IPS-11a (cell line): ENCODE results near the gene GRIK4.

ENCODE experiments used
- H3K4me3 ChIP-seq: one replicate; pipeline ENCODE4 v1.5.1; 2013; ENCODE audit warnings: low read depth, low read length, control low read depth

Gene GRIK4

DNA sequence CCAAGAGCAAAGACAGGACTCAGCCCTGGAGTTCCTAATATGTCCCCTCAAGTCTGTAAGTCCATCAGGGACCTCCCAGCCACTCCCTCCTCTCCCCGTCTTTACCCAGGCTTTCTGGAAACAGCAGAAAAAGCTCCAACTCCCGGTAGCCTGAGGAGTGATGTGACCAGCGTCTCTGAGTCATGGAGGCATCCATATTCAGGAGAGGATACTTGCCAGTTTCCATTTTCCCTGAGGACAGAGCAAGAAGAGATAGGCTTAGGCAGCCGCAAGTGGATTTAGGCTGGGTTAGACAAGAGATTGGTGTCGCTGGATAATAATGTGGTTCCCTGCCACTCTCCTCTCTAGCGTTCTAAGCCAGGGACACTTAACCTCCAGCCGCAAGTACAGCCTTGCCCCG, 206.6 kb downstream of the GRIK4 start:
- no peak overlapping the region for H3K4me3 ChIP-seq

DNA sequence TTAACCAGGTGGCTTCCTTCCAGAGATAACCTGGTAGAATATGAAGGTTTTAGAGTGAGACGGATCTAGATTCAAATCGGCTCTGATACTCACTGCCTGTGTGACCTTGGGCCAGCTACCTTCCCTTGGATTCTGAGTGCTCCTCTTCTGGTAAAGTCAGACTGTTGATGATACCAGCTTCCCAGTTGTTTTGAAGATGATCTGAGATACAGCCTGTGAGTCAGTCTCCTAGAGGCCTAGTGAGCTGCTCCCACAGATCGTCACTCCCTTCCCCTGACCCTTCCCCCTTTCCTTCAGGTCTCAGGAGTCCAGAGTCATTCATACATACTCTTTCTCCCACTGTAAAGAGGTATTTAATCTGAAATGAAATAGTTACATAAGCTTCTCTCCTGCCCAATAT, 207.8 kb downstream of the GRIK4 start:
- no peak overlapping the region for H3K4me3 ChIP-seq

DNA sequence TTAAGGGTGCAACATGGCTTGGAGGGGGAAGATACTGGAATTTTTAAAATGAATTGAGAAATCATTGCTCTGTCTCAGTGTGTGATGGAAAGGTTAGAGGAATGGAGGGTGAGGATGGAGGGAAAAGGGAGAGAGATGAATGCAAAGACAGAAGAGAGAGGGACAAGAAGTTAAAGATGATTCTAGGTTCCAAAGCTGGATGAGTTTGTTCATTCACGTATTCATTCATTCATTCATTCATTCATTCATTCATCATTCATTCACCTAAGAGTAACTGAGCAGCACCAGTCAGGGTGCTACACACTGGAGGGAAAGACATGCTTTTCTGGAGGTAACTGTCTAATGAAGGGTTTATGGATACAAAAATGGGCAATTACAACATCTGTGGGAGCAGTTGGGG, 209.2 kb downstream of the GRIK4 start:
- H3K4me3 ChIP-seq, result no peak overlapping the region

DNA sequence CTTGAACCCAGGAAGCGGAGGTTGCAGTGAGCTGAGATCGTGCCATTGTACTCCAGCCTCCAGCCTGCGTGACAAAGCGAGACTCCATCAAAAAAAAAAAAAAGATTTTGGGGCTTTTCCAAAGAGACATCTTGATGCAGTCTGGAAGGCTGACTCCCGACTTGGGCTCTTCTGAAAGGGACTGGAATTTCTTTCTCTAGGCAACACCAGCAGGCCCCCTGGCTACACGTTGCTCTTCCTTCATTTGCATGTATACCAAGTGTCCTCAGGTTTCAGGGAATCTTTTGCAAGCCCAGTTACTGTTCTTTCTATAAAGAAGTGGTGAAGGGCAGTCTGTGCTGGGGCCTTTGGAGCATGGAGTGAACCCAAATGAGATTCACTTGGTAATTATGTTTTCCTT, 211.0 kb downstream of the GRIK4 start:
- no peak overlapping the region for H3K4me3 ChIP-seq

DNA sequence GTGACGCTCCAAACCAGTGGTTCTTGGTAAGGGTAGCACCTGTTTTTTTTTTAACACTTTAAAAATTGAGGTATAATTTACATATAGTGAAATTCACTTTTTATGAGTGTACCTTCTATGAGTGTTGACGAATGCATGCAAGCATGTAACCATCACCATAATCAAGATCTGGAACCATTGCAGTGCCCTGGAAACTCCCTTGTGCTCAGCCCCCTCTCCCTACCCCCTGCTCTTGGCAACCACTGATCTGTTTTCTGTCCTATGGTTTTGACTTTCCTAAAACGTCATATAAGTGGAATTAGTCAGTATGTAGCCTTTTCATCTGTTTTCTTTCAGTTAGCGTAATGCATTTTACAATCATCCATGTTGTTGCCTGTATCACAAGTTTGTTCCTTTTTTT, 212.2 kb downstream of the GRIK4 start:
- no peak overlapping the region for H3K4me3 ChIP-seq

DNA sequence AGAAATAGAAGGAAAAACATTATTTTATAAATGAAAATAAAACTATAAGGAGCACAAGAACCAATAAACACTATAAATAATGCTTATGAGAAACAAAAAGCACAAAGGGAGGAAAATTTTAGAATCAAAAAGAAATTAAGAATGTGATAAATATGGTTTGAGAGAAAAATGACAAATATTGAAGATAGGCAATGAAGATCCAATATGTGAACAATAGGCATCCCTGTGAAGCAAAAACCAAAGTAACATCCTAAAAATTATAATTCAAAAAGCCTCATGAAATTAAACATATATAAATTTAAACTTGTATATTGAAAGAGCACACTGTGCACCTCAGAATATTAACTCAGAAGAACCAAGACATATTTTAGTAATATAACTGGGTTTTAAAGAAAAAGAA, 216.2 kb downstream of the GRIK4 start:
- no peak overlapping the region for H3K4me3 ChIP-seq

DNA sequence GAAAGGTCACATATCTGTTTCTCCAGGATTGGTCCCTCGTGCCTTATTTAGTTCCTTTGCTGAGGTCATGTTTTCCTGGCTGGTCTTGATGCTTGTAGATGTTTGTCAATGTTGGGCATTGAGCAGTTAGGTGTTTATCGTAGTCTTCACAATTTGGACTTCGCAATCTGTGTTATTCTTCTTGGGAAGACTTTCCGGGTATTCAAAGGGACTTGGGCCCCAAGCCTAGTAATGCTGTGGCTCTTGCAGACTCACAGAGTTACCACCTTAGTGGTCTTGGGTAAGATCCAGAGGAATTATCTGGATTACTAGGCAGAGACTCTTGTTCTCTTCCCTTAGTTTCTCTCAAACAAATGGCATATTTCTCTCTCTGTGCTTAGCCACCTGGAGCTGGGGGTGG, 223.5 kb downstream of the GRIK4 start:
- no peak overlapping the region for H3K4me3 ChIP-seq

DNA sequence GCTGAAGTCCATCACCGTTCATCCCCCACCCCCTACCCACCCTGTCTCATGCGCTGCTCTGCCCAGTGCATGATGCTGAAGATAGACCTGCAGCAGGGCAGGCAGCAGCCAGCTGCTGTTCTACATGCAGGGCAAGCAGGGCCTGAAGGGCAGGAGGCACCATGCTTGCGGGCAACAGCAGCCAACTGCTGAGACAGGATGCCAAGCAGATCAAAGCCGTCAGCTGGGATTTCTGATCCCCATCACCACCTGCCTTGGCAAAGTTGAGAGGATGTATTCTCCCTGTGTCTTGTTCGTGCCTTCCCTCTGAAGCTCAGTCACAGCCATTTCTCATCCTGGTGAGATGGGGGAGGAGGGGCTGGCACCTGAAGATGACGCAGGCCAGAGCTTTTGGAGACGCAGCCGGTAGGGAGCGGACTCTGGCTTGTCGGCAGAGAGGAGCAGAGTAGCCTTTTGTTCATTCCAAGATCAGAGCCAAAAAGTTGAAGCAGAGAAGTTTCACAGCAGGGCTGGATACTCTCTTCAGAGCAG, 227.0 kb downstream of the GRIK4 start:
- H3K4me3 ChIP-seq, result no peak overlapping the region

DNA sequence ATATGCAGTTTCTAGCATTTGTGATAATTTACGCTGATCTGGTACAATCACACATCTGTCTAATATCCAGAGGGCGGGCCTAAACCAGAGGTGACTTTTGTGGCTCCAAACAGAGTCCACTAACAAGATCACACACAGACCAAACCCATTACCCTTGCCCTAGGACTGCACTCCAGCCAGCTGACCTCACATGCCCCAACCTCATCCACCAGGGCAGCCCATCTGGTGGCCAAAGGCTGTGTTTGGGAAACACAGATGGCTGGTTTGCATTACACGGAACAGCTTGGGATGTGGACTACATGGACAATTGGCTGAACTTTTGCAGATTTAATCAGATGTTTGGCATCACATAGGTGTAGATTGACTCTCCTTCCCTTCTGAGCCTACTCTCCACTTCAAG, 228.2 kb downstream of the GRIK4 start:
- no peak overlapping the region for H3K4me3 ChIP-seq

DNA sequence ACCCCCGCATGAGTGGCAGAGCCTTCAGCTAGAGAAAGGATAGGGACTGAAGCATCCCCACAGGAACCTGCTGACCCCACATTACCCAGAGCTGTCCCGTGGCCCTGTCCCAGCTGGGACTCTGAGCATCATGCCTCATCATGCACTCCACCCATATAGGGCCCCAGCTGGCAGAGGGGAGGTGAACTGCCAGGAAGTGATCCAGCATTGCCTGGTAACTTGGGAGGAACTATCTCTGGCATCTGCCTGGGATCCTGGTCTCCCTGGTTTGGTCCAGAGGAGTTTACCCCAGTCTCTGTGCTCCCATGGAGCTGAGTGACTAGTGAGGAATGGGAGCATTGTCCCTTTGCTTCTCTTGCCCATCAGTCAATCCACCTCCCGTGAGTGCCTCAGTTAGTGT, 228.8 kb downstream of the GRIK4 start:
- no peak overlapping the region for H3K4me3 ChIP-seq

DNA sequence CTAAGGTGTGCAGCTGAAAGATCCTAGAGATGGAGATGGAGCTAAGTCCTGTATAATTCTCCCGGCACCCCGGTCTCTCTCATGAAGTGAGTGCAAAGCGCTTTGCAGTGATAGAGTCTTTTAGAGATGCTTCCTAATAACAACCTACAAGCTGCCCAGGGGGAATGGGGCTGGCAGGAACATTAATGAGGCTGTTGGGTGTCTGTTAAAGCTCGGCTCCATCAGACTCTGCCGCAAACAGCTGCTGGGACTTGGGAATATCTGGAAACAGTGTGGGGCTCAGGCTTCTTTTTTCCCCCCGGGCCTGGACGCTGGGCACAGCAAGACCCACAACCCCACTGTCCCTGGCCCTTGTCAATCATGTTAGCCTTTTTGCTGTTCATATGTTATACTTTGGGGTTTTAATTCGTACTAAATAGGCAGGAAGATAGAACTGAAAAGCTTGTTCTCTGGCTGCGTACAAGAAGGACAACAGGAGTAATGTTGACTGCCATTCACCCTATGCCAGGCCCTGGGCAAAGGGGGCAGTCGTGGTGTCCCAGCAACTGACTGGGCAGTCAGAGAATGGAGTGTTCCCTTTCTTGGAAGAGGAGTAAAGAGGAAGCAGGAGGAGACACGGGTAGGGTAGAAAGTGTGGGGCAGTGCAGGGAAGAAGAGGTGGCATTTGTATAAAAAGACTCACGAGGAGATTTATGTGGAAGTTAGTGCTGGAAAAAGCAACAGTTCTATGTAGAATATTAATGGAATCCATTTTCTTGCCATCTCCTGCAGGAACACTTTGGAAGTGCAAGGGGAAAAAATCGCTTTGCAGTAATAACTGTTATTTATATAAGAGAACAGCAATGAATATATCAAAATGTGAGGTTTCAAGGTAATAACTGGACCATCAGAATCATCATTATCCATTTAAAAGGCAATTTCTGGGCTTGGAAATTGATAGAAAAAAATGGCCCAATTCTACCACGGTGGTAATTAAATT, 232.8 kb downstream of the GRIK4 start:
- H3K4me3 ChIP-seq, result no peak overlapping the region

DNA sequence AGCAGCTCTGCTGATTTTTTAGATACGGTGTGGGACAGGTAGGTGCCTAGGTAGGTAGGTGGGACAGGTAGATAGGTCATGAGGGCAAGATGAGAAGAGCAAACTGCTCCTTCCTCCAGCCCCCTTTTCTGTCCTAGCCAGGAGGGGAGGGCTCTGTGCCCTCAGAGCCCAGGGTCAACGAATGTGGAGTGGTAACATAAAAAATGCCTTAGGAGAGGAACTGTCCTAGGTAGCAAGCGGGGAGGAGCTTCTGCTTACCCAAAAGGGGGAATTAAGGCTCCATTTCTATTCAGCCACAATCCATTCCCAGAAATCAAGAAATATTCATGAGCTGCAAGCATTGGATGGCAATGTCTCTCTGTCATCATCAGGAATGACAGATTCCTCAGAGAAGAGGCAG, 234.8 kb downstream of the GRIK4 start:
- H3K4me3 ChIP-seq, result no peak overlapping the region

DNA sequence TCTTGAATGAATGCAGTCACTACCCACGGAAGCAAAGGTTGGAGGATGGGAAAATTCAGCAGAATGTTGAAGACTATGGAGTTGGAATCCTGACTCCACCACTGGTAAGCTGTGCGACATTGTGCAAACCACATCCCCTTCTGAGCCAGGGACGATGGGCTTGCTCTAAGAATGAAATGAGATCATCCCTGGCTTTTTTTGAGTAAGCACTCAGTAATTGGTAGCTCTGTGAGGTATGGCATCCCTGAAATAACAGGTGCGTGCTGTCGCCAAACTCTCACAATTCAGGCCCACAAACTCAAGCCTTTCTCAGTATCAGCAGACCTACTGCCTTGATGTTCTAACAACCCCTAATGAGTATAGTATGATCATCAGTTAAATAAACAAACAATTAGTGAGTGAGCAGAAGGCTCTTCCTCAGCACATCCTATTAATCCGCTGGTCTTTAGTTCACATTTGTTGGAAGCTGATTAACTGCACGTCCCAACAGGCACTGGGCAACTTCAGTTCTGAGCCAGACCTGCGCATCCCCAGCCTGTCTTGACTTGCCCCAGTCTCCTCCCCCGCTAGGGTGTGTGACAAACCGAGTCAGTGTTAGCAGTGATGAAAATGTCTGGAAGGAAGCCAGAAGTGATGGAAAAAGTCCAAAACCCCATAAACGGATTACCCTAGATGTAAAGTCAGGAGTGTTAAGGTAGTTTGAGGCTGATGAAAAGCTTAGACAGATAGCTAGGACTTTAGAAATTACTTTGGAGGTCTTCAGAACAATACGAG, 235.5 kb downstream of the GRIK4 start:
- H3K4me3 ChIP-seq, result no peak overlapping the region

DNA sequence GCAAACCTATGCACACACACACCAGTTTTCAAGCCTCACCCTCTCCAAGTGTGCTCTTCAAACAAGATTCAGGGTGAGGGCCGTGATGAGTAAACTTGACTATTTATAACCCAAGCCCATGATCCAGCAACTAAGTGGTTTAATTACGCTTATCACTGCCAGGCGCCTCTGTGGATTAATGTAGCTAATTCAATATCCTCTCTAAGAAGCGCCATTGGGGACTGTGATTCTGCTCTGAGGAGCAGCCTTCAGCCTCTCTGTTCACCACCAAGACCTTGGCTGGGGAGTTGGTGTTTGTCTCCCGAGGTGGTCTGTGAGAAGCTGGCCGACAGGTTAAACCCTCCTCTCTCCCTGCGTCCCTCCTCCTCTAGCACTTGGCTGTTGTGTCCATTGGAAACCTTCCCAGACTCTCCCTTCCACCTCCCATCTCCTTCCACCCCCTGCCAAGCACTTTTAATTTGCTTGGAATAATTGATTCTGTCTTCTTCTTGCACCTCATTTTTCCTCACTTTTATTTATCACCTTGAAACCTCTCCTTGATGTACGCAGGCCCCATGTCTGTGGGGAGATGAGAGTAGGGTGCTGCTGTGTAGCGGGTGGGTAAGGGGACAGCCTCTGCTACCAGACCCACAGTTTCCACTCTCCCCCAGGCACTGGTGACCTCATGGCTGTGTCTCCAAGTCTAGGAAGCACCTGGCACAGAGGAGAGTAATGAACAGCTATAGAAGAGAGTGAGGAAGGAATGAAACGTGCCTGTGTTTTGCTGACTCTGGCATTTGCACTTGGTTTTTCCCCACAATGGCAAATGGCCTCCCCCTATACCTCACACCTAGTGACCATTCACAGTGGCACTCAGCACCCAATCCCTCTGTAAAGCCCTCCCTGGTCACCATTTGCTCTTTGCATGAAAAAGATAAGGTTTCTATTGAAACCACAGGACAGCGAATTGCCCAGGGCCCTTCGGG, 236.6 kb downstream of the GRIK4 start:
- H3K4me3 ChIP-seq, result no peak overlapping the region

DNA sequence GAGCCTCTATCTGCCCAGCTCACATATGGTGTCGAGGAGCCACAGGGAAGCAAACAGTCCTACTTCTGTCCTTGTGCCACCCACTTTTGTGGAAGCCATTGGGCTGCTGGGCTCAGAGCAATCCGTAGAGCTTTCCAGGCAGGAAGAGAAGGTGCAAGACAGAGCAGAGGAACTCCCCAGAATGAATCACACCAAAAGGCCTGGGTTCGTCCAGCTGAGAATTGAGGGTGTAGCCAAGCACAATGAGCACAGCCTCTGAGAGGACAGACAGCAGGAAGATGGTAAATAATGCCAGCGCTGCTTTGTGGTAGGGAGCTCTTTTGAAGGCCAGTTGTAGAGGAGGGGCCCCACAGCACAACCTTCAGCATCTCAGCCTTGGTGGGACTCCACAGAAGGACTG, 237.8 kb downstream of the GRIK4 start:
- H3K4me3 ChIP-seq, result no peak overlapping the region

DNA sequence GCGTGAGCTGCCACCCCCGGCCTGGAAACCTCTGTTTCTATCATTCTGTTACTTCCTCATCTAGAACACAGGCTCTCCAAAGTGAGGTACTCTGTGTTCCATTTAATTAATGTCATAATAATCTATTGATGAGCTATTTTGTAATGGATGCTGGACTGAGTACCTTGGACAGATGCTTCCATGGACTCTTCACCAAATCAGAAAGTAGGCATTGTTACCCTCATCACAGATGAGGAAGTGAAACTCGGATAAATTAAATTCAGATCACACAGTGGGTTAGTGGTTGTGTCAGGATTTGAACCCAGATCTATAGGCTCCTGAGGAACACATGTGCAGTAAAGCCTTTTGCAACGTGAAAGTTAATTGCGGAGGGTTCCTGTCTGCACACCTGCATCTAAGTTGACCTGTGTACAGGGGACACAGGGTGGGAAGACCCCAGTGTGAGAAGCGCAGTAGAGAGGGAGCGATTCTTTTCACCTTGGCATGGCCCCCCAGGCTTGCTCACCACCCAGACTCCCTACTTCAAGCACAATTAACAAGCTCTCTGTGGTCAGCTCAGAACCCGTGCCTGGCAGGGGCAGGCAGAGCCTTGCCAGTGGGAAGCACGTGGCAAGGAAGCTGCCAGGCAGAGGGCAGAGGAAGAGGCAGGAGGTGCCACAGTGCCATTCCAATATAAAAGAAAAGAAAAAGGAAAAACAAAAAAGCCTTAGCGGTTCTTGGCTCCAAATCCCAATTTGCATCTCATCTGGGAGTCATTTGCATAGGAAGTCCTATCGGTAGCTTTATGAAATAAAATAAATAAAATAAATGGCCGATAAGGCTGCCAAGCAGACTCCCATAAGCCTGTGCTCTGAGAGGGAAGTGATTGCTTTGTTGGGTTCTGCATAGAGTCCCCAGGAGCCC, 239.3 kb downstream of the GRIK4 start:
- no peak overlapping the region for H3K4me3 ChIP-seq

DNA sequence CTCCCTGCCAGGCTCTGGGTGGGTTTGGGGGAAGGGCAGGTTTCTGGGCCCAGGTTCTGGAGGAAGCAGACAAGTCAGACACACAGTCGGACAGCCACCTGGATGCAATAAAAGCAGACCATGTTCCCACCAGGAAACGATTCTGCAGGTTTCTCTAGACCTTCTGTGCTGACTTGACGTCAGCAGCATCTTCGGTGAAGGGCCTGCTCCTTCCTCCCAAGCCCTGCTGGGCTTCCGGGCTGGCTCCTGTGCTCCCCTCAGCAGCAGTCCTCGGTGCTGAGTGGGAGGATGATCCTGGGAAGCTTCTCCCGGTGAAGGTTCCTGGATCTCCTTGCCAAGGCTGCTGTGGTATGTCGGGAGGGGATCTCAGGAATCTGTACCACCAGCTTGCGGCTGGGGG, 240.0 kb downstream of the GRIK4 start:
- no peak overlapping the region for H3K4me3 ChIP-seq

DNA sequence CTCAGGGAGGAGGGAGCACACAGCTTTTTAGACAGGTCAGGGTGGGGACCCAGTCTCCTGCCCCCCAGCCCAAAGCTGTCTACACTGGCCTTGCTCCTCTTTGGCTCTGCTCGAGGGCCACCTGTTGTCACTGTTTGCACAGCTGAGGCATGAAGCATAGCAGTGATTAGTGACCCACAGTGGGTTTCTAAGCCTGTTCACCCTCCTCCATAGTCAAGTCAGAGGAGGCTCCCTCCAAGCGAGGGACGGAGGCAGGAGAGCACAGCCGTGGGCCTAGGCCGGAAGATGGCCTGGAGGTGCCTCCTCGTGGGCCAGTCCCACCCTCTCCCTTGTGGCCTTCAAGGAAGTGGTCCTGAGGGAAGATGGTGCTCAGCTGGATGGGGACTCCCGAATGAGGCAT, 241.1 kb downstream of the GRIK4 start:
- H3K4me3 ChIP-seq, result no peak overlapping the region

DNA sequence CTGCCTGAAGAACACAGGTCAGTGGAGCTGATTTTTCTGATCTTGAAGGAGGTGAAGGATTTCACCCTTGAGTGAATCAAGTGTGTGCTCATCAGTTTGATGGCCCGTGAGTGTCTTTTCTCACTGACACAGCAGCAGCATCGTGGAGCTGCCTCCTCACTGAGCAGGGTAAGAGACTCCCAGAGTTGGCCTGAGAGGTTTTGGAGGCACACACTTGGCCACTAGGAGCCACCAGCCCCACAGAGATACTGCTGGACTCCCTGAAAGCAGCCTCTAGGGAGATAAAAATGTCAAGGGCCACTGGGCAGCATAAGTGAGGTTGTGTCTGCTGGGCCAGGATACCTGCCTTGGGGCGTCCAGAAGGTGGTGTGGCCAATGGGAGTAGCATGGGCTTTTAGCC, 245.4 kb downstream of the GRIK4 start:
- no peak overlapping the region for H3K4me3 ChIP-seq

DNA sequence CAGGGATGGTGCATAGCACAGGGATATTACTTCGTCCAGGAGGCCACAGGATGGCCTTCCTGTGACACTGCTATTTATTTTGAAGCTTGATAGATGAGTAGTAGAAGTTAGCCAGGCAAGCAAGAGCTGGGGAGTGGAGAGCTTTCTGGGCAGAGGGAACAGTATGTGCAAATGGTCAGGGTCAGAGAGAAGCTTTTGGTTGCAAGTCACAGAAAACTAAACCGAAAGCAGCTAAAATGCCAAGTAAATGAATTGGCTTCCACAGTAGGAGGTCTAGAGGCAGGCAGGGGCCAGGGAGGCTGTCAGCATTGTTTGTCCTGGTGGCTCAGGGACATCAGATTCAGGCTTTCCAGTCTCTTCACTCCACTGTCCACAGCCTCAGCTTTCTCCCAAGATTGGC, 247.5 kb downstream of the GRIK4 start:
- H3K4me3 ChIP-seq, result no peak overlapping the region
